NK-92 (cell line): ENCODE measurements around the gene SPATA17.

Experiments
- DNase-seq: peaks from one replicate; lab custom pipeline; 2025; ENCODE audit not compliant: unreplicated experiment; lab: John Stamatoyannopoulos, UW

Gene SPATA17

GRCh38 chr1:217910791-217911320, 279.7 kb downstream of the SPATA17 start:
- DNase-seq: no peak

GRCh38 chr1:217911908-217912307, 280.8 kb downstream of the SPATA17 start:
- DNase-seq: no peak

DNA sequence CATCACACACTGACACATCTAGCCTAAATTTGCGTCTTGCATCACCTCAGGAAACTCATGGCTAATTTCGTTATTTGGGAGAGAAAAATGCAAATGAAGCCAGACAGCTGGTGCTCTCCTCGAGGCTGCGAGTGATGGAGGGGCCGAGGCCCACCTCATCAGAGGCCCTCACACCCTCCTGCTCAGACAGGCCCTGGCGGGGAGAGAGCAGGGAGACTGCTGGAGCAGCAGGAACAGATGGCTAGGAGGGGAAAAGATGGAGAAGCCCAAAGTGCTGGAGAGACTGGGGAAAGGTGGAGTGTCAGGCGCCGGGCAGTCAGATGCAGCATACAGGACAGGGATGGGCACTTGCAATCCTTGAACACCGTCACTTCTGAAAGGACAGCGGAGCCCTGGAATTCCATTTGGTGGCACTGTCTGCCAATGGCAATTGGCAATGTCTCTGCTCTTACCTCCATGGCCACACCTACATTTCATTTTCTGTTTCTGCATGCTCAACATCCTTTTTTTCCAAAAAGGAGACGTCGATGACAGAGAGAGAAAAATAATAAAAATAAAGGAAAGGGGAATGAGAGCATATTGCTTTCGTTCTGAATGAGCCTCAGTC, 286.2 kb downstream of the SPATA17 start:
- no peak for DNase-seq

DNA sequence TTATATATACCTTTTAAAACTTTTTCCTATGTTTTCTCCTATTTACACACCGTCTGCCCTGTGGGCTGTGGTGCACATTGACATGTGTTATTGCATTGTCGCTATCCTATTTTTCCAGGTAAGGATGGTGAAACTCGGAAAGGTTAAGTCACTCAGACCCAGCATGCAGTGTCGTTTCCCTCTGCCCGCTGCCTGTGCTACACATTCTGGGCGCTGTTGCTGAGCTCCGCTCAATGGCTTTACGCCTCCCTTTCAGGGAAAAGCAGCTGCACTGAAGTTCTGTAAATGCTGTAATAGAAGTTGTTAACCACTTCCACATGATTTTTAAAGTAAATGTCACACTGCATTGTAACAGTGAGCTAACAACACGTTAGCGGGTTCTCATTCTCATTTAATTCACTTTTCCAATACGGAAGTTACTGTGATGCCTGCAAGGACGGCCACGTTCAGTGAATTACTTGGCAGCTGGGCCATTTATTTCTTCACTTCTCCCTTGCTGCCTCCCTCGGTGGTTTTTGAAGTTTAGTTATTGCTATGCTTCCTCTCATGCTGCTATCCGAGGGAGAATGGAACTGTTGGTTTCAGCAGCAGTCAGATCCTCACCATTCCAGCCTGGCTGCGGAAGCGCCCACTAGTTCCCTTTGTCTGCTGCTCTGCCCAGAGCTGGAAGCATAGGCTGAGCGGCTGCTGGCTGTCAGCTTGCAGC, 288.7 kb downstream of the SPATA17 start:
- DNase-seq: no peak
